D341Med (cell line): ENCODE measurements around the gene OSBPL3.

Experiments
- DNase-seq: peaks from one replicate; pipeline ENCODE4 v3.0.0; 2012; ENCODE audit warnings: low spot score

OSBPL3 gene

DNA sequence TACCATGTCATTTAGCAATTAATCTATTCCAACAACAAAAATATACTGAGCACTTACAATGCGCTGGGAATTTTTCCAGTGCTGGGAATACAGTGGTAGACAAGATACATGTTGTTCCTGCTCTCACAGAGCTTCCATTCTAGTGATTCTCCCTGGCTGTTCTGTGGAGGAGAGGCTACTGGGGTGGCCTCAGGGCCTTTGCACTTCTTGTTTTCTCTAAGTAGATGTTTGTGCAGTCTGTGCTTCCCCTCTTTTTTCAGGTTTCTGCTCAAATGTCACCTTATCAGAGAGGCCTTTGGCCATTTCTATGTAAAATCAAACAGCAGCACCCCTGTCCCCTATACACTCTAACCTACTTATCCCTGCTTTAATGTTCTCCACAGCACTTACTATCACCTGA, 24.7 kb downstream of the OSBPL3 start:
- no peak for DNase-seq

DNA sequence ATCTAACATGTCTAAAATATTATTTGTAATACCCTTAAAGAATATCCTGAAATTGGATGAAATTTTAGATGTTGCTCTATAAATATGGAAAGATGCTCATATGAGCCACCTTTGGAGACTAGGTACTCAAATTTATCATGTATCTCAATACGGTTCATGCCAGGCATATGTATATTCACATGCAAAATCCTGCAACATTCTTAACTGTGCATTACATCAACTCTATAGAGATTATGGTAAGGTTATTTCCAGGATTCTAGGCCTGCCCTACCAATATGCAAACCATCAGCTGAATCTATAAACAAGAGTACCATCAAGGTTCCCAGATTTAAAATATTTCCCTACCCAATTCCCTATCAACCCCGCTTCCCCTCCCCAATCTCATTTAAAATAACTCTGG, 27.5 kb downstream of the OSBPL3 start:
- DNase-seq: no peak

DNA sequence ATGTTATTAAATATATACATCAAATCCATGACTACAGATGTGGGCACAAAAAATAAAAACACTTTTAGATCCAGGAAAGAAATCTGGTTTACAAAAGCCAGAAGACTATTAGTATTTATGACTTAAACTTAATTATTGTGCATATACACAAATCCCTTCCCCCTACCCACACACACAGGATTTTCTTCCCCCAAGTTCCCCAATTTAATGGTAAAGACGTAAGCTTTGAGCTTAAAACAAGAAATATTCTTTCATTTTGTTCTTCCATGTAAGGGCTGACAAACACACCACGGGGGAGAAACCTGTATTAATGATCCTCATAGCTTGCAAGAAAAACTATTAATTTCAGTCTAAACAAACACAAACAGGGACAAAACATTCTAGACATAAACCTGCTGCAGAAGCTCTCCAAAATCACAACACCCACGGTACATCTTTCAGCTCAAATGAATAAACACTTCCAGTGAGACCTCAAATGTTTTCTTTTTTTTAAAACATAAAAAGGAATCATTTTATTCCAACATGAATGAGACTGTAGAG, 28.5 kb downstream of the OSBPL3 start:
- no peak for DNase-seq

DNA sequence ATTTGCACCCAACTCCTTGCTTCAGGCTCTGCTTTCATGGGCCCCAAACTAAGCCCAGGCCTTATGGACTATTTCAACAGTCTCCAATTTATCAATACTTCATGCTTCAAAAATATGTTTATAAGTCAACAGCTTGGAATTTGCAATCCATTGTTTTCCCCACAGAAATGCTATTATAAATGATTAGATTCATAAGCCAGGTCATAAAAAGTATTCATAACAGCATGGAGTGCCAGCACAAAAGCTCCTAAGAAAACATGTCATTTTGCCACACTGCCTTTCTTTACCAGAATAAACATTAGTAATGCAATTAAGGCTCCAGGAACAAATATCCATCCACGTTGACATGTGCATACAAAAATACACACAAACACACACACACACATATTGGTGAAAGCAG, 30.1 kb downstream of the OSBPL3 start:
- no peak for DNase-seq

DNA sequence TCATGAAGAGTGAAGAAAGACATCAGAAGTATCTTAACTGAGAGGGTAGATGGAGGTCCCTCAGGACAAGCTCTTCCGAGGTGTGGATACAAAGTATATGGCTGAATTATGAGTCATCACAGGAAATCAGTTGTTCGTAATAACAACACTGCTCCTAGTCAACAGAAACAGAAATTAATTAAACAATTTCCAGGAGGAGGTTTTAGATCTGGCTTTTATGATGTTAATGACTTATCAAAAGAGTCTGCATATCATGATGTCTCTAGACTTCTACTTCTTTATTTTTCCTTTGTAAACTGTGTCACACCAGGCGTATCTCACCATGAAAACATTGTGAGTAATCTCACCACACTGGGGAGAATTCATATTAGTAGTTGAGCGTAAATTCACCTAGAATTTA, 31.2 kb downstream of the OSBPL3 start:
- DNase-seq: no peak

DNA sequence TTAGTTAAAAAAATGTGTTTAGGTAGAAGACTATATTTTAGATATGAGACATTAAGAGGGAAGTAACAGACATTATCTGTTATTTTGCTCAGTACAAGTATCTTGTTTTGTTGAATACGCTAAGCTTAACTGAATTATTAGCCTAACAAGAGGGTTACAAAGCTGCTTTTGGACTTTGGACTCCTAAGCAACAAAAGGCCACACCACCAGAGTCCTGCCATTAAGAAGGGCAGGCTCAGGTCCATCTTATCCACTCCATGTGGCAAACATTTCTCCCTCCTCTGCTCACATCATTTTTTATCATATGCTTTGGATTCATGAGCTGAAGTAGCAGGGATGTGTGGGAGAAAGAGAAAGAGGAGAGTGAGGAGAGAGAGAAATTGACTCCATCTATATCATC, 33.5 kb downstream of the OSBPL3 start:
- DNase-seq: no peak

DNA sequence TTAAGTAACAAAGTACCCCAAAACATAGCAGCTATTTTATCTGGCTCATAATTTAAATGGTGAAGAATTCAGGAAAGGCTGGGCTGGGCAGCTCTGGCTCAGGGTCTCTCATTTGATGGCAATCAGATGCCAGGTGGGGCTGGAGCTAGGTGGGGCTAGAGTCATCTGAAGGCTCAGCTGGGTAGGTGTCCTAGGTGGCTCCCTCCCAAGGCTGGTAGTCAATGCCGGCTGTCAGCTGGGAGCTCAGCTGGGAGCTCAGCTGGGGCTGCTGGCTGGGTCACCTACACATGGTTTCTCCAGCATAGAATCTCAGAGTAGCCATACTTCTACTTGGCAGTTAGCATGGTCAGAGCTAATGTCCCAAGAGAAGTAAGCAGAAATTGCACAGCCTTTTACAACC, 34.1 kb downstream of the OSBPL3 start:
- no peak for DNase-seq

DNA sequence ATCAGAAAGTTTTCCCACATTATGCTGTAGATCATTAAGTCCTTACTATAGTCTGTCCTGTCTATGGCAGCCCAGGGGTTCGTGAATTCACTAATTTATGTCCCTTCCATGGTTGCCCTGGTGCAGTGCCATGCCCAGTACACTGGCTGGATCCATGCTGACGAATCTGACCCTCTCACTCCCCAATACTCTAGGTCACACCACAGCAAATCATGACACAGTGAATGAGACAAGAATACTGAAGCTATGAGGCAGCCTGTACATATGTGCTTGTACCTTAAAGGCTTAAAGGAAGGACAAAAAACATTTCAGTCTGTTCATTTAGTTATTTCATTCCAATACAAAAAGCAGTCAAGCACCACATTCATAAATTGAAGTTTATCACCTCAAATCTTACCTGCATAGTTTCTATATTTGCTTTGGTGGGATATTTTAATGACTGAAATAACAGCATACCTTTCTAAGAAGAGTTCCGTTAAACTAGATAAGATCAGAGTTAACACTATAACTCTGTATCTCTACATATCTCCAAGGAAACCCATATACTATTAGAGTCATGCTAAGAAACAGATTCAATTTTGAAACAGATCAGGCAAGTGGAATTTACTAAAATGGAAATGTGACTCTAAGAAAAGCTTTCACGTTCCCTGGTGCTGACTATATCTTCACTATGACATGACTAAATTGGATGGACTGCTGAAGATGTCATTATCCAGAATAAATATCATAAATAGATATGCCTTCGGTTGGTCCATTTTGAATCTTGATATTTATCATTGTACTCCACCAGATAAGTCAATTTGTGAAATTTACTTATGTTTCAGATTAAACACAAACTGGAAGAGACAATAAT, 36.7 kb downstream of the OSBPL3 start:
- no peak for DNase-seq

DNA sequence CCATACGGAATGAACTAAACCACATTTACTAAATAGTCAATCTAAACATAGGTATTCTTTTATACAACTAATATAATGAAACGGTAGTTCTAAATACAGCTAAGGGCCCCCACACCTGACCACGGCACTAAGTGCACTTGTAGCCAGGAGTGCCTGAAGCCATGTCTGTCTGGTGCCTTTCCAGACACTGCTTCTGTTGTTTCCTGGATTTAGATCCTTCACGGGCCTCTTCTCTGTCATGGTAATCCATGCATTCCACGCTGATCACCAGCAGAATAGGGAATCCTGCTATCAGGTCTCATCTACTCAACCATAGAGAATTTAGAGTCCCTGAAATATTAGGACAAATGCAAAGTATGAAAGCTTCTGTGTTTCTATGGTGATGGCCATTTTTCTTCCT, 37.8 kb downstream of the OSBPL3 start:
- no peak for DNase-seq

DNA sequence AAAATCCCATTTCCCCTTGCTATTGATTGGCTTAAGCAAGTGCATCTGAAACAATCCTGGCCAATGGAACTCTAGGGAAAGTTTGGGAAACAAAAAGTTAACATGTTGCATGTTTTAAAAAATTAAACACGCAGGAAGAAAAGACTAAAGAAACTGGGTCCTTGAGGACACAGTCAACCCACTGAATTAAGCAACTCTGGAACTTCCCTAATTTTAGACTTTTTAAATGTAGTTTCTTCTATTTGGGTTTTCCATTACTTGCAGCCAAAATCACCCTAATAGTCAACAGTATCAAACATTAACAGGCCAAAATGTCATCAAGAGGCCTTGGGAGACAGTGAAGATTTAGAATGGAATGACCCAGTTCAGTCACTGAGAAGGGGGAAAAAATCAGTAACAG, 40.6 kb downstream of the OSBPL3 start:
- DNase-seq: no peak

DNA sequence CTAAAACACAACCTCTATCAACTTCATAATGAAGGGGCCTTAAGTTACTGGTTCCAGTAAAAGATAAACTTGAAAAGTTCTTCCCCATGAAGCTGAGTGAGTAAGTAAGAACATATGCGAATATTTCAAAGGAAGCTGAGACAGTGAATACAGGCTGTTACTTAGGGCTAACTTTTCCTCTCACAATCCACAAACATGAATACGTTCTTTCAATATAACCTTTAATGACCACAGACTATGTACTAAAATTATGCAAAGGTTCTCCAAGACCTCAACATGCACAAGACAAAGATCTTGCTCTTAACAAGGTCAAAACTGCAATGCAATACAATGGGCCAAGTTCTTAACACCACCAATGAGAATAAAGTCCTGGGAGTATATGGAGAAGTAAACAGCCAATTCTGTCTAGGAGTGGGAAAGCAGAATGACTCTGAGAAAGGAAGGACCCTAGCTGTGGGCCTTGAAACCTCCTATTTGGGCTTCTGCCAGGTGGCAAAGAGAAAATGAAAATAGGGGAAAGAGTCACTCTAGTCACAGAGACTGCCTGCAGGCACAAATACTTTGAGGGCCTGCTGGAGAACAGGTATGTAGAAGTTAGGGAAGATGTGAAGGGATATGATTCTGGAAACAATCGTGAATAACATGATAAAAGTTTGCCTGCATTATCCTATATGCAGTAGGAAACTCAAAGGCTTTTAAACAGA, 43.7 kb downstream of the OSBPL3 start:
- DNase-seq: no peak

DNA sequence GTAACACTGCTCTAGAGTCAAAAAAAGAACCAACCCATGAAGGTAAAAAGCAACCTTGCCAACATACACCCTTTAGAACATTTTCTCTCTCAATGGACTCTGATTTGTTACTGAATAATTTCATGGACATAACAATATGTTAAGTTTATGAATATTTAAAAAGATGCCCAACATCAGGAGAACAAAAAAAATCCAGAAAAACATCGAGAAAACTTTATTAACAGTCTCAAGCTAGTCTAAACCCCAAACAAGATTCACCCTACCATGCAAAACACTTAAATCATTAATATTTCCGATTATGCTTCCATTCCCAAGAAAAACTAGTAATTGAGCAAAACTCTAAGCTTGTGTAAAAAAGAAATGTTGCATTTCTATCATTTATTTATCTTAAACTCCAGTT, 46.7 kb downstream of the OSBPL3 start:
- no peak for DNase-seq

DNA sequence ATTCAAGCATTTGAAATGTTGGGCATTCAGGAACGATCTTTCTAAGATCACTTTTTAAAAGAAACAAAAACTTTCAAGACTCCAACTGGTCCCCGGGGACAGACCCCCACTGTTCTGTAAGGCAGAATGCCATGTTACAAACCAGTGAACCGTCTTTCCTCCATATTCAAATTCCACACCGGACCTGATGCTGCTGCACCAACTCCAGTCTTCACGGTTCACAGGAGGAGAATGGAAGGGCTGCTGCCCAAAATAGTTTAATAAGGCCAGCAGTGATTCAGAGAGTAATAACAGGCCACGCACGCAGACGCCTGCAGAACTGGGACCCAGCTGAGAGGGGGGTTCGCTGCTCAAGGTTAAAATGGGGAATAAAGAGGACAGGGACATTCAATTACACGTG, 47.2 kb downstream of the OSBPL3 start:
- DNase-seq: no peak

DNA sequence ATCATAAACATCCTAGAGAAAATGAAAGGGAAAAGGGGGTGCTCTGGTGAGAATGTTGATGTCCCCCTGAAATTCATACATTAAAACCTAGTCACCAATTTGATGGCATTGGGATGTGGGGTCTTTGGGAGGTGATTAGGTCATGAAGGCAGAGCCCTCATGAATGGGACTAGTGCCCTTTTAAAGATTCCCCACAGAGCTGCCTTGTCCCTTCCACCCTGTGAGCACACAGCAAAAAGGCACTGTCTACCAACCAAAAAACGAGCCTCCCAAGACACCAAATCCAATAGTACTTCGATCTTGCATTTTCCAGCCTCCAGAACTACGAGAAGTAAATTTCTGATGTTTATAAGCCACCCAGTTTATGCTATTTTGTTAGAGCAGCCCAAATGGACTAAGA, 47.6 kb downstream of the OSBPL3 start:
- DNase-seq: no peak

DNA sequence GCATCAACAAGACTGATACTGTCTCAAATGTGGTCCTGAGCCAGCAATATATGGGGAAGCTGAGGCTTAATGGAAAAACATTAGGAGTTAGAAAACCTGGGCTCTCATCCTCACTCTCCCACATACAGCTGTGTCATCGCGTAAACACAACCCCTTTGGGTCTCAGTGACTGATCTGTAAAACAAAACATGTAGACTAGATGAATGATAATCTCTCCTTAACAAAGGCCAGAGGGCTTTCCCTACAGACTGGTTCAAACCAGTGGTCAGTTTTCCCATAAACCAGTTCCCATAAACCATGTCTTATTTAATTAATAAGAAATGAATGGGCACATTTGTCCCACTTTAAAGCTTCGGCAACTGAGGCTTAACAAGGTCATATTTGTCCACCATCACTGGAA, 48.1 kb downstream of the OSBPL3 start:
- DNase-seq: no peak

DNA sequence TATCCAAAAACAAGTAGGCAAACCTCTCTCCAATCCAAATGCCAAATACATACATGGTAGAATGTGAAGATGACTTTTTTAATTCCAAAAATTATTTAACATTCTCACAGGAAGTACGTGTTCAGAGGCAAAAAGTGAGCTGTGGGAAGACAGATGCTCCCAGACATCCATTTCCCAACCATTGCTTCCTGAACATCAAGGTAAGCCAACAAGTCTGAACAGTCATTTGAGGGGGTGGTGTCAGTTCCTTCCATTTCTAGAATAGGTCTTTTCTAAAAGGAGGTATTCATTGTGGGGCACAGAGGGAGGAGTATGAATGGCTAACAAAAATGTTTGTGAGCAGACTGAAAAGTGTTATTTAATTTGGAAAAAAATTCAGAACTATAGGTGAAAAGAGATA, 49.1 kb downstream of the OSBPL3 start:
- DNase-seq: no peak

DNA sequence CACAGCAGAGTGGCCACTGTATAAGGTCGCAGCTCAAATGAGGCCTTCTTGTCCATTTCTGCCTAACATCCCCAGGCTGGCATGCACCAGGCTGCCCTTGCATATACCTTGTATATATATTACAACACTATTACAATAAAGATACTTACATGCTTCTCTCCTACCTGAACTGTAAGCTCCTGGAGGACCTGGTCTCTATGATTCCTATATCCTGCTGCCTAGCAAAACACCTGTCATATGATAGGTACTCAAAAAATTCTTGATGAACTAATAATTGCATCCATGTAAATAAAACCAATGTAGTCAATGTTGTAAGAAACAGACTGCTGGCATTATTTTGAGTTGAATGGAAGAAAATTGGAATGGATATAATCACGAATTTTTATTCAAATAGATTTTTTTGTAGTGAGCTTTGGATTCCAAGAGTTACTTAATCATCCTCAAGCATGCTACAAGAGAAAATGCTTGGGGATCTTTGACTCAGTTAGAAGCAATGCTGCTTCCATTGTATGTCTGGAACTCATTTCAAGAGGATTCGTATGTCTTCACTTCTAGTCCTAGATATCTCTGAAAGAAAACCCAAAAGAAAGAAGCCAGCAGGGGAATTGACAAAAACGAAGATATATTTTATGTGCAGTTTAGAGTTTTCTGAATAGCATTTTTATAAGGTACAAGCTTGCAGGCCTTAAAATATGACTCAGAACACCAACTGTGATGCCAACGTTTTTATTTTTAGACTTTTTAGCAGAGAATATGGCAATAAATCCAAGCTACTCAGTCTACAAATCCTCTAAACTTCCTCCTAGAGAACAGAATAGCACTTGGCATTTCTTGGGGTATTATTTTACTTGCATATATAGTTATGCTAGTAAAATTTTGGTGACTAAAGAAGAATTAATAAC, 53.1 kb downstream of the OSBPL3 start:
- DNase-seq: no peak

DNA sequence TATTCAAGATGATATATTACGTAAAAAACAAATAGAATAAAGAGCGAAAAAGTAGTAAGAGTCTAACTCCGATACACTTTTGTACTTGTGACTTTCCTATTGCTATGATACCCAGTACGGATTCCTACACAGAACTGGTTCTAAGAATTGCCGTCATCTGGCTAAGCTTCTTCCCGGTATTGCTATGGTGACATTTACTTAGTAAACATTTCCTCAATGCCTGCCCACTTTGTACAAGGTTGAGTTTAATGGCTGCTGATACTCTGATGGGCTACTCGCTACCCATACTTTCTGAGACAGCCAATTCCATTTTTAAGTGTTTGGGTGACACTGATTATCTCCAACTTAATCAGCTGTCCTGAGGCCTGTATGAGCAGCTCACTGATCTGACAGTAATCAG, 55.6 kb downstream of the OSBPL3 start:
- no peak for DNase-seq

DNA sequence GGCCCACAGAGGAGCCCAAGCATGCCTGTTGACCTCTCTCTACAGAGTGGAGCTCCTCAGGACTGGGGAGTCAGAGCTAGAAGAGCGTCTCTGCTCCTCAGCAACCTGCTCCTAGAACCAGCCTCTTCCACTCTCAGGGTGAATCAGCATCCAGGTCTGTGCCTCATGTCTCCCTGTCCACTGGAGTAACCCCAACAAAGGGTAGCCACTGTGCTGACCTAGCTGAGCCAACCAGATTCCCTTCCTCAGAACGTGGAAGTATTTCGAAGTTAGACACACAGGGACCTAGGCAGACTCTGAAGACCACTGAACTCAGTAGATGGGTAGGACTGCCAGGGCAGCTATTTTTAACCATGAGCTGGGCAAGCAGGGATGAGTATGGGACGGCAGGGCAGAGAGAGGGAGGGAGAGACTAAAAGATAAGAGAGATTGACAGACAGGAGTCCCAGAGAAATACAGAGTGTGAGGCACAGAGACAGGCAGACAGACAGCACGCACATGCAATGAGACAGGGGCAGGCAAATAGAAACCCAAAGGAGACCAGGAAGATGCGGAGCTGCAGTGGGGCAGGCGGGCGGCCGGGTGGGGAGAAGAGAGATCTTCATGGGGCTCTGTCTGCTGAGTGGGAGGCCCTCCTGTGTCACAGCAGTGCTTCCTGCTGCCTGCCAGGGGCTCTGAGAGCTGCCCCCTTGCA, 56.7 kb downstream of the OSBPL3 start:
- no peak for DNase-seq

DNA sequence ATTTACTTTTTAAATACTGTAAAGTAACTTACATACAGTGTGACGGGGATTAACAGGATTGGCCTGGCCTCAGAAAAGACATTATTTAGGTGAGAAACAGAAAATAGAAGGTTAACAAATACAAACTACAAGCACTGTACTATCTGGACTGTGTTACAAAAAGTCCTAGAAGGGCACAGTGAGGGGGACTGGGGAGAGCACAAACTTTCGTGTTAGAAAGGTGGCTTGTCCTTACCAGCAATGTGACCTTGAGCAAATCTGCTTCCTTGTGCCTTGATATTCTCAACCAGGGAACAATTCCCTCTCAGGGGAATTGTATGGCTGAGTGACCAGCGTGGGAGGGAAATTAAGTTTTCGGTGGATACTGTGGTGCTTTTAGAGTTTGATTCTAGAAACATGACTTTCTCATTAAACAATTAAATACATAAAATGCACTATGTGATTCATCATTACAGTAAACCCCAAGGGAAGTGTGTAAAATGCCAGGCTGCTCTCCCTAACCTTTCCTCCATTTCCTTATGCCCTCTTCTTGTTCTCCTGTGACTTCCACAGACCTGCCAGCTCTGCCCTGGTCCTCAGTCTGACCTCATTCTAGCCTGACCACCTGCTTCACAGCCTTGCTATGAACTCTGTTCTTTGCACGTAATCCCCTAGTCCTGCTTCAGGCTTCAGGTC, 57.7 kb downstream of the OSBPL3 start:
- no peak for DNase-seq

DNA sequence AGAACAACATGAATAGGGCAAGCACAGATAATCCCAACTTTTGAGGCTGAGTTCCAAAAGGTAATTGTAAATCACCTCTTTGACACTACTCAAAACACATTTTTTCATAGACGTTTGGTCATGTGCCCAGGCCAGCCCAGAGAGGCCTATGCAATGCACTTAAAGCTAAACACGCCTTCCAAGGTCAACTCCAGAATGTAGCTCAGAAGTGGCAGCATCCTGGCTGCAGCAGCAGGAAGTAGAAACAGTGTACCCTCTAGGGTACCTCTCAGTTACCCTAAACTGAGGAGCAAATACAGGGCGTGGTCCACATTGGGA, 58.7 kb downstream of the OSBPL3 start:
- no peak for DNase-seq
